Middle frontal gyrus (tissue), 1 donor: ENCODE data around the gene HCFC1R1.

Experiments
- DNase-seq: peaks from one replicate; pipeline ENCODE4 v3.0.0-alpha.2; 2015; ENCODE audit warnings: low spot score; ENCODE audit errors: extremely low spot score

The HCFC1R1 gene

GRCh38 chr16:2976673-2977072 is 47.1 kb downstream of the HCFC1R1 start:
- DNase-seq: no peak

GRCh38 chr16:2976201-2976600 is 47.5 kb downstream of the HCFC1R1 start:
- no peak for DNase-seq

GRCh38 chr16:2975161-2975795 is 48.5 kb downstream of the HCFC1R1 start:
- no peak for DNase-seq

- DNase-seq: no peak
Measured at GRCh38 chr16:2974319-2975056, 49.3 kb downstream of the HCFC1R1 start.

GRCh38 chr16:2973605-2974318 is 50.0 kb downstream of the HCFC1R1 start:
- DNase-seq: no peak

GRCh38 chr16:2973093-2973492 is 50.6 kb downstream of the HCFC1R1 start:
- no peak for DNase-seq
